ENCODE data around the gene GGT5.
"Not testable (repeated sequence)": the region's sequence is repeated elsewhere in the genome, so short reads cannot be mapped to it uniquely, and the experiment has no call there.

Gene GGT5

DNA sequence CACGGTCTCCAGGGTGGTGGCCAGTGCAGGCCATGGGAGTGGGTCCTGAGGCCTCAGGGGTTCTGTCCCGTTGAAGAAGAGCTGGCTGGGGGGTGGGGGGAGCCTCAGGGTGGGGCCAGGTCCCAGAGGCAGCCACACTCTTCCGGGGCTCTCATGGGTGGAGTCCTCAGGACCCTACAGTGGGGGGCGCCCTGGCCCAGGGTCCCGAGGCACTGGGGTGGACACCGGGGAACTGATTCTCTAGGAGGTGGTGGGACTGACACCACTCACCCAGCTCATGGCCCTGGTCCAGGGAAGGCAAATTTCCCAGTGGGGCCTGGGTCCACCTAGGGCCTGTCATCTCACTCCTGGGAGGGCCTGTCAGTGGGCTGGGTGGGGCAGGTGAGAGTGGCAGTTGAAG, 12.8 kb downstream of the GGT5 start:
- DNase-seq (ENCODE audit: low read depth), result no peak

DNA sequence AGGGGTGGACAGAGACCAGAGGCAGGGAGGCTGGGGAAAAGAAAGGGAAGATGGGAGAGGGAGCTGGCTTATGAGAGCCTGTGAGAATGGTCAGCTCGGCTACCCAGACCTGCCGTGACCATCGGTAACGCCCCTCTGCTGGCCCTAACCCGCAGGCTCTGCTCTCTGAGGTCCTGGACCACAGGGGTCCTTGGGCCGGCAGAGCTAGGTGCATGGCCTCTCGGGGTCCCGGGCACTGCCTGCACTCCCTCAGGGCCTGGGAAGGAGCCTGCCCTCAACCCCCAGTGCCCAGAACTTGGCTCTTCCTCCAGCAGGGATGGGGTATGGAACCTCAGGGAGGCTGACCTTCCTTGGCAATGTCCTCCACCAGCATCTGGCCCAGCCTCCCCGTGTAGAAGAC, 13.2 kb downstream of the GGT5 start:
- DNase-seq (ENCODE audit: low read depth), result no peak

DNA sequence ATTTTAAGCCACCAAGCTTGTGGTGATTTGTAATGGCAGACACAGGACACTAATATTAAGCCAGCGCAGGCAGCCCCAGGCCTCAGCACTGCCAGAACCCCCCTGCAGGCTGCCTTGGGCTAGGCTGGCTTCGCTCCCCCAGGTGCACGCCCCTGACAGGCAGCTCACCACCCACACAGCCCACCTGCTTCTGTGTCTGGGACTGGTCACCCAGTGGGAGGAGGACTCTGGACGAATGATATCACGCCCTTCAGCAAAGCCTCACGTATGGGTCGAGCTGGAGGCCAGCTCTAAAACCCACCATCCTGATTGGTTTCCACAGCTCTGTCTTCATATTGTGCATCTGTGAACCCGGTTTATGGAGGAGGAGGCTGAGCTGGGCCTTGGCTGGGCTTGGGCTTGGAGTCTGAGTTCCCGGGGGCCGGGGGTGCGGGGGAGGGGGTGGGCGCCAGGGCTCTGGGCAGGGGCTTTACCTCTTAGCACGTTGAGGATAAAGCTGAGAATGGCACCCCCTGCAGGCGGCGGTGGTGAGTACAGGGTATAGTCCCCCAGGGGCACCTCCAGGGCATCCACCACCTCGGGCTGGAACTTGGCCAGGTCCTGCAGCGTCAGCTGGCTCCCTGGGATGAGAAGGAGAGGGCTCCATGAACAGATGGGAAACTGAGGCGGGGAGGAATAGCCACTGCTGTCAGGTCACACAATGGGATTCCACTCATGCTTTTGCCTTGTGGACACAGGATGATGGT, 13.8 kb downstream of the GGT5 start:
- peak; percentile 40 for DNase-seq (ENCODE audit: low read depth)

DNA sequence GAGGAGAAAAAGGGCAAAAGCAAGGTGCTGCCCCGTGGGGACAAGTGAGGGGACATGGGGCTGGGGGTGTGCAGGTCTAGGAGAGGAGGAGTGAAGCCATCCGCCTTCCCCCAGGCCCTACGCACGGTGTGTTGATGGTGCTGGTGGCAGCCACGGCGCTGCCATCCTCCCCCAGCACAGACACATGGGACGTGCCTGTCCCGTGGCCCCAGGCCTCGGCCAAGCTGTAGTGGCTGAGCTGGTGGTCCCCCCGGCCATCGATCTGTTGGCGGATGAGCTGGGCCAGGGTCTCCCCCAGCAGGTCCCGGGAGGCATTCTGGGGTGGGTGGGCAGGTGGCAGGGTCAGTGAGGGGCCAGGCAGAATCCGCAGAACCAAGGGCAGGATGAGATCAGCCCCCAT, 18.9 kb downstream of the GGT5 start:
- DNase-seq (ENCODE audit: low read depth), result no peak

DNA sequence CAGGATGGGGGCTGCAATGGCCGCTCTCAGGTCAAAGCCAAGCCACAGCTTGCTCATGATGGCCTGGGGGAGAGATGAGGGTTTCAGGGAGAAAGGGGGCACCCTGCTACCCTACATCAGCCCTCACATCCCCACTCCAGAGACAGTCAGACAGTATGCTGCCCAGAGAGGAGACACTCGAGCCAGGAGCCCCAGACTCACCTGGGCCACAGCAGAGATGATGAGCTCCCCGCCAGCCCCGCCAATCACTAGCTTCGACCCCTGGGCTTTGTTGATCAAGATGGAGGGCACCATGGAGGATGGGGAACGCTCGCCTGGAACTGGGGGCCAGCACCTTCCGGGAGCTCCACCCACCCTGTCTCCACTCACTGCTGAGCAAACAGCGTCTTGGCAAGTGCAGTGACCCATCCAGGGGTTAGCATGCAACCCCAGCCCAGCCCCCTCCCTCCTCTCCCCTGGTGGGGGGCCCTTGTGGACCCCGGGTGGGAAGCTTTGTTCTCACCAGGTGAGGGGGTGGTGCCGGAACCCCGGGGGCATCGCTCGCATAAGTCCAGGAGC, 19.8 kb downstream of the GGT5 start:
- DNase-seq (ENCODE audit: low read depth), result no peak

DNA sequence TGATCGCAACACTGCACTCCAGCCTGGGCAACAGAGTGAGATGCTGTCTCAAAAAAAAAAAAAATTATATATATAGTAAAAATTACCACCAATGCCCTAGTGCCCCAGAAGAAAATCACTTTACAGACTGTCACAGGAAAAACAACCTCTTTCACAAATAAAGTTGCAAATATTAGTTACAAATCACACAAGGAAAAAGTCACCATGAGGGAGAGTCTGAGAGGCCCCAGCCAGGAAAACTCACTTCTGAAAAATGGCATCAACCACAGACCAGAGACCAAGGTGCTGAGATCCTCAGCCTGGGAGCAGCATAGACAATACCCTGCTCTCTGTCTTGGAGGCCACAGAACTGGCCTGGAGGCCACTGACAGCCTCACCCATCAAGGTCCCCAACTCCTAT, 20.4 kb downstream of the GGT5 start:
- DNase-seq (ENCODE audit: low read depth), result no peak

DNA sequence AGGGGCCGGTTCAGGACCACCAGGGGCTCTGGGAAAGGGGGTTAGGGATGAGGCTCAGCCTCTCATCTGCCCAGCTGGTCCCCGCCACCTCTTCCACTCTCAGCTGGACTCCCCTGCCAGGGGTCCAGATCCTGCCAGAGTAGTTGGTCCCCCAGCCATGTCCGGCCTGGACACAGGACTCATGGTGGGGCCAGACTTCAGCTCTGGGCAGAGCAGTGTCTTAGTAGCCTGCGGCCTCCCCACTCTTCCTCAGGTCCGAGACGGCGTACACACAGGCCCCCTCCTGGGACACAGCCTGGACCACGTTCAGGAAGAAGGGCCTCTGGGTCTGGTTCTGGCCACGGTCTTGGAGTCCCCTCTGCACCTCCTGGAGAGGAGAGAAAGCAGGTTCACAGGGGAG, 25.1 kb downstream of the GGT5 start:
- DNase-seq (ENCODE audit: low read depth), result no peak

DNA sequence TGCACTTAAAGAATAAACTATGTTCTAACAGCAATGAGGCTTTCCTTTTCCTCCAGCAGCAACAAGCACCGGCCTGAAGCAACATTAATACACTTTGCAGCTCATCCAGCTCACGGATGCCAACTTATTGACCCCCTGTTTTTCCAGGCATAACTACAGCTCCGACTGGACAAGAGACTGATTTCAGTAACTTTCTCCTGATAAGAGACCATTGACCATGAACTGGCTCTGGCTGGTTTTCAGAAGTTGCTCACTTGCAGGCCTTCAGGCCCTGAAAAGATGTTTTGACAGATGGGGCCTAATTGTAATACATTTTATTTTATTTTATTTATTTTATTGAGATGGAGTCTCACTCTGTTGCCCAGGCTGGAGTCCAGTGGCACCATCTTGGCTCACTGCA, 27.5 kb downstream of the GGT5 start:
- no peak for DNase-seq (ENCODE audit: low read depth)

DNA sequence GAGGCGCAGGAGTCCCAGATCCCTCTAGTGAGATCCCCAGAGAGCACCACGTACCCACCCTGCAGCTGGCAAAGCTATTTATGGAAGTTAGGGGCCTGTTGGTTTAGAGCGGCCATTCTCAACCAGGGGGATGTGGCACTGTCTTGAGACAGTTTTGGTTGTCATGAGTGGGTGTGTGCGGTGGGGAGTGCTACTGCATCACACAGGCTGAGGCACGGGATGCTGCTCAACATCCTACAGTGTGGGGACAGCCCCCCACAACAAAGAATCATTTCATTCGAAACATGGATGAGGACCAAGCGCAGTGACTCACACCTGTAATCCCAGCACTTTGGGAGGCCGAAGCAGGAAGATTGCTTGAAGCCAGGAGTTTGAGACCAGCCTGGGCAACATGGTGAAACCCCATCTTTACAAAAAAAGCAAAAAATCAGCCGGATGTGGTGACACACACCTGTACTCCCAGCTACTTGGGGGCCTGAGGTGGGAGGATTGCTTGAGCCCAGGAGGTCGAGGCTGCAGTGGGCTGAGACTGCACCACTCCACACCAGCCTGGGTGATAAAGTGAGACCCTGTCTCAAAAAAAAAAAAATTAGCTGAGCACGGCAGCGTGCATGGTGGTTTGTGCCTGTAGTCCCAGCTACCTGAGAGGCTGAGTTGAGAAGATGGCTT, 28.2 kb downstream of the GGT5 start:
- DNase-seq (ENCODE audit: low read depth), result no peak

DNA sequence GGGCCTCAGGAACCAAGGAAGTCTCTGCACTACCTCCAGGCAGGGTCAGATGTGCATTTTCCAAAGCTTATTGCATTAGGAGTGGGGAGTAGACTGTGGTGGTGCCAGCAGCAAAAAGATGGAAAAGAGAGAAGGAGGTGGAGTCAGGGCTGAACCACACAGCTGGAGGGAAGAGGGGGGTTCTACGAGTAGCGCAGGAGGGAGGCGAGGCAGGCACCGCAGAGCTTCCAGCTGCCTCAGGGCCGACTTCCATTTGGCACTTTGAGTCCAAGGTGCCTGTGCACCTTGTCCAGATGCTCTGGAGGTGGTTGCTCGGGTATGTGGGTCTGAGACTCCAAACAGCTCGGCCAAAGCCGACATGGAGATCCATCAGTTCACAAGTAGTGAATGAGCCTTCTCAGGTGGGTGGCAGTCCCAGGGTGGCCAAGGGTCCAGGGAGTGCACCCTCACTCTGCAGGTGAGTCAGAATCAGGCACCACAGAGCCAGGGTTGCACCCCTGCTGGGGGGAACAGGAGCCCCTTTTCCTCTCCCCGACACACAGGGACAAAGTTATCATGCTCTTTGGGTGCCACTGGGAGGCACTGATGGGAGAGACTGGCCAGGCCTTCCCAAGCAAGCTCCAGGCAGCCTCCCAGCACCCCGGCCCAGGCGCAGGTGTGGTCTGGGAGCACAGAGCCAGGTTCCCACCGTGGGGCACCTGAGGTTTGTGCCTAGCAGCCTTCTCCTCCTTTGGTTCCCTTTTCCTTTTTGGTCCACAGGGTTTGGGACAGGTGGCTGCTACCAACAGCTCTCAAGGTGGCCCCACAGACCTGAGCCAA, 30.2 kb downstream of the GGT5 start:
- DNase-seq (ENCODE audit: low read depth), result no peak

DNA sequence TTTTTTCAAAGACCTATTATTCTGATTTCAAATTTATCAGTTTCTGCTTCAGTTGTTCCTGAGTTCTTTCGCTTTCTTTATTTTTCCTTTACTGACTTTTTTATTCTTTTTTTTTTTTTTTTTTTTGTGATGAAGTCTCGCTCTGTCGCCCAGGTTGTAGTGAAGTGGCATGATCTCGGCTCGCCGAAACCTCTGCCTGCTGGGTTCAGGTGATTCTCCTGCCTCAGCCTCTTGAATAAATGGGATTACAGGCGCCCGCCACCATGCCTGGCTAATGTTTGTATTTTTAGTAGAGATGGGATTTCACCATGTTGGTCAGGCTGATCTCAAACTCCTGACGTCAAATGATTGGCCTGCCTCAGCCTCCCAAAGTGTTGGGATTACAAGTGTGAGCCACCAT, 31.8 kb downstream of the GGT5 start:
- DNase-seq (ENCODE audit: low read depth), result not testable (repeated sequence)

DNA sequence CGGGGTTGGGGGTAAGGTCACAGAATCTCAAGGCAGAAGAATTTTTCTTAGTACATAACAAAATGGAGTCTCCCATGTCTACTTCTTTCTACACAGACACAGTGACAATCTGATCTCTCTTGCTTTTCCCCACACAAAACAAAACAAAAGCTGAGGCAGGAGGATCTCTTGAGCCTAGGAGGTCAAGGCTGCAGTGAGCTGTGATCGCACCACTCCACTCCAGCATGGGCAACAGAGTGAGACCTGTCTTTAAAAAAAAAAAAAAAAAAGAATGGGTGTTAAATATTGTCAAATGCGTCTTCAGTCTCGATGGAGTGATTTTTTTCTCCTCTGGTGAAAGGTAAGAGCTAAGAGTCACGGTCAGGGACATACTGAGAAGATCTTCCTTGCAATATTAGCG, 33.2 kb downstream of the GGT5 start:
- not testable (repeated sequence) for DNase-seq (ENCODE audit: low read depth)

DNA sequence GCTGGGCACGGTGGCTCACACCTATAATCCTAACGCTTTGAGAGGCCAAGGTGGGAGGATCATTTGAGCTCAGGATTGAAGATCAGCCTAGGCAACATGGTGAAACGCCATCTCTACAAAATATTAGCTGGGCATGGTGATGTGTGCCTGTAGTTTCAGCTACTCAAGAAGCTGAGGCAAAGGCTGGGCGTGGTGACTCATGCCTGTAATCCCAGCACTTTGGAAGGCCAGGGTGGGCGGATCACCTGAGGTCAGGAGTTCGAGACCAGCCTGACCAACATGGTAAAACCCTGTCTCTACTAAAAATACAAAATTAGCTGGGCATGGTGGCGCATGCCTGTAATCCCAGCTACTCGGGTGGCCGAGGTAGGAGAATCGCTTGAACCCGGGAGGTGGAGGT, 34.5 kb downstream of the GGT5 start:
- DNase-seq (ENCODE audit: low read depth), result not testable (repeated sequence)

DNA sequence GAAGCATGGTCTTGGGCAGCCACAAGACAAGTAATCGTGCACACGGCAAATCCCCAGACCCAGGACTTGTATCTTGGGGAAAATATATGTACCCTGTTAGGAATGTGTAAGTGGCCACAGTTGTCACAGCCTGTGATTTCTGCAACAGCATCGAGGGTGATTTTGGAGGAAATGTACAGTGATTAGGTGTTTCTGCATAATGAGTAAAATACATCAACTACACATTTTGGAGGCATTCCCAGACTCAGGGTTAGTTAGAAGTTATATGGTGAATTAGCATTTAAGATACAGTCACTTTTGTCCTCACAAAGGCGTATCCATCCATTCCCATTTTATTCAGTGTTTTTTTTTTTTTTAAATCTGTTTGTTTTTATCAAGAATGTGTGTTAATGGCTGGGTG, 35.2 kb downstream of the GGT5 start:
- DNase-seq (ENCODE audit: low read depth), result no peak

DNA sequence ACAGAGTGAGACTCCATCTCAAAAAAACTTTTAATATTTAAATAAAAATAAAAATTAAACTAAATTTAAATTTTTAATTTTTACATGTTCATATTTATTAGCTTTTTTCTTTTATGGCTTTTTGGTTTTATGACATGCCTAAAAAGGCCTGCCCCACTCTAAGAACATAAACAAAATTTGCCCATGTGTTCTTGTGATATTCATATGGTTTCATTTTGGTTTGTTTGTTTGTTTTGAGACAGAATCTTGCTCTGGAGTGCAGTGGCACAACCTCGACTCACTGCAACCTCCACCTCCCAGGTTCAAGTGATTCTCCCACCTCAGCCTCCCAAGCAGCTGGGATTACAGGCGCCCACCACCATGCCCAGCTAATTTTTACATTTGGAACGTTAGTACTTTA, 35.9 kb downstream of the GGT5 start:
- DNase-seq (ENCODE audit: low read depth), result no peak

DNA sequence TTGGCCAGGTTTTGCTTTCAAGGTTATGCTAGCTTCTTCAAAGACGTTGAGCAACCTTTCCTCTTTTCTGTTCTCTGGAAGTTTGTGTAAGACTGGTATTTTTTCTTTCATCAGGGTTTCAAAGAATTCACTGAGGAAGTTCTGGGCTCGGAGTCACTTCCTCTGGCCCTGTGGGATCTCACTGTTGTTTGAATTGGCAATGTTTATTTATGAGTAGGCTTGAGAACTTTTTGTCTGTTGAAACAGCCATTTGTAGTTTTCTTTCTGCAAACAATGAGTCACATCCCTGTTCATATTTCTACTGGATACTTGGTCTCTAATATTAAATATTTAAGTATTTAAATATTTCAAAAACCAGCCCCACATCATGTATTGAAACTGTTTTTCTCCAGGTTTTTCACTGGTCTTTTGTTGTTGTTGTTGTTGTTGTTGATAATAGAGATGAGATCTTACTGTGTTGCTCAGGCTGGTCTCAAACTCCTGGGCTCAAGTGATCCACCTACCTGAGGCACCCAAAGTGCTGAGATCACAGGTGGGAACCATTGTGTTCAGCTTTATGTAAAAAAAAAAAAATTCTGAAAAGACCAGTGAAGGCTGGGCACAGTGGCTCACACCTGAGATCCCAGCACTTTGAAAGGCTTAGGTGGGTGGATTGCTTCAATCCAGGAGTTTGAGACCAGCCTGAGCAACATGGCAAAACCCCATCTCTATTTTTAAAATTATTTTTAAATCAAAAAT, 36.7 kb downstream of the GGT5 start:
- no peak for DNase-seq (ENCODE audit: low read depth)

DNA sequence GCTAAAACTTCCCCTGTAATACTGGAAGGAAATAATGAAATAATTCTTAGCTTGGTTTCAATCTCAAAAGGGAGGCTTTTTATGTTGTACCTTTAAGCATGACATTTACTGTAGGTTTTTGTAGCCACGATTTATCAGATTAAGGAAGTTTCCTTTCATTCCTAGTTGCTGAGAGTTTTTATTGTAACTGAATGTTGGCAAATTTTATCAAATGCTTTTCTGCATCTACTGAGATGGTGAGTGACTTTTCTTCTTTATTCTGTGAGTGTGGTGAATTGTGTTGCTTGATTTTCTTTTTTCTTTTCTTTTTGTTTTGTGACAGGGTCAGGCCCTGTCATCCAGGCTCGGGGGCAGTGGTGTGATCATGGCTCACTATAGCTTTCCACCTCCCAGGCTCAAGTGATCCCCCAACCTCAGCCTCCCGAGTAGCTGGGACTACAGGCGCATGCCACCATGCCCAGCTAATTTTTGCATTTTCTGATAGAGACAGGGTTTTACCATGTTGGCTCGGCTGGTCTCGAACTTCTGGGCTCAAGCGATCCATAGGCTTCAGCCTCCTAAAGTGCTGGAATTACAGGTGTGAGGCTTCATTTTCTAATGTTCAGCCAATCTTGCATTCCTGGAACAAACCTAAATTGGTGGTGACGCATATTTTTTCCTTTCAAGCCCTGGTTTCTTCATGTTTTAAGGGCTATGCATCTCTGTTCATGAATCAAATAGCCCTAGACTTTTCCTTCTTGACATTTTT, 37.4 kb downstream of the GGT5 start:
- no peak for DNase-seq (ENCODE audit: low read depth)

DNA sequence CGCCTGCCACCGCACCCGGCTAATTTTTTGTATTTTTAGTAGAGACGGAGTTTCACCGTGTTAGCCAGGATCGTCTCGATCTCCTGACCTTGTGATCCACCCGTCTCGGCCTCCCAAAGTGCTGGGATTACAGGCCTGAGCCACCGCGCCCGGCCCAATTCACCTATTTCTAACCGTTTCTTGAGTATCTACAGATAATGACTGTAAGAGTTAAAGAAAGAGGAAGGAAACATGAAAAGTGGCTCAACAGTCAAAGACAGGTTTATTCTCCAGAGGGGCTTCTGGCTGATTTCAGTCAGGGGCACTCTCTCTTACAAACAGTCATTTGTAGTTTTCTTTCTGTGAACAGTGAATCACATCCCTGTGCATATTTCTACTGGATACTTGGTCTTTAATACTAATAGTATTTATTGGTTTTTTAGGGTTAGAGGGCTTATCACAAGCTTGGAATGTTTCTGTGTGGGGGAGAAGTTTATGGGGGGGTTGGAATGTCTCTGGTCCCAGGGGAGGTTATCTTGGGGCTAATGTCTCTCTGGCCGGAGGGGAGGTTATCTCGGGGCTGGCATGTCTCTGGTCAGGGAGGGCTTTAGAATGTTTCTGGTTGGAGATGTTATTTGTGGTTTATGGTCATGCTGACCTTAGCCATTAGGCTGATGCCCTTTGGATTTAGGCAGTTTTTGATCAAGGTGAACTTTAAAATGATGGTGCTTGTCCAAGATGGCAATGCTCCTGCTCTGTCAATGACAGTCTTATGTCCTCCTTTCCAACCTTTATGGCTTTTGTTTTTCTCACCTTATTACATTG, 38.2 kb downstream of the GGT5 start:
- not testable (repeated sequence) for DNase-seq (ENCODE audit: low read depth)

DNA sequence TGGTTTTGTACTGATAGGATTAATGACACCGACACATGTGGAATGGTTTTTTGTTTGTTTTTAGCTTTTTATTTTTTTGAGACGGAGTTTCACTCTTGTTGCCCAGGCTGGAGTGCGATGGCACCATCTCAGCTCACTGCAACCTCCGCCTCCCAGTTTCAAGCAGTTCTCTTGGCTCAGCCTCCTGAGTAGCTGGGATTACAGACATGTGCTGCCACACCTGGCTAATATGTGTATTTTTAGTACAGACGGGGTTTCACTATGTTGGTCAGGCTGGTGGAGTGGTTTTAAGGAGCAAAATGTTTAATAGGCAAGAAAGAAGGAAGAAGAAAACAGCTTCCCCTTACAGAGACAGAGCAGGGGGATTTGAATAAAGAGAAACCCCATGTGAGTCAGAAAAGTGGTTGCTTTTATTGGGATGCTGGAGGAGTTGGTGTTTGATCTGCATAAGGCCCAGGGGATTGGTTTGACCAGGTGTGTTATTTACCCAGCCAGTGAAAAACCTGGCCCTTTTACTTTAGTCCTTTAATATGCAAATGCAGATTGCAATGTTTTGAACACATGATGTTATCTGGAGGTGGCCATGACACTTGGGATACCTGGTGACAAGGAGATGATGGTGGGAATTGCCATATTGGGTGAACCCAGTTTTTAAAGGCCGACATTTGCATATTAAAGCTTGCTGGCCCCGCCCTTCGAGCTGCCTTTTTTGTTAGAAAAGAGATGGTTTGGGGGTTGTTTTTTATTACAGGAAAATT, 39.3 kb downstream of the GGT5 start:
- no peak for DNase-seq (ENCODE audit: low read depth)

DNA sequence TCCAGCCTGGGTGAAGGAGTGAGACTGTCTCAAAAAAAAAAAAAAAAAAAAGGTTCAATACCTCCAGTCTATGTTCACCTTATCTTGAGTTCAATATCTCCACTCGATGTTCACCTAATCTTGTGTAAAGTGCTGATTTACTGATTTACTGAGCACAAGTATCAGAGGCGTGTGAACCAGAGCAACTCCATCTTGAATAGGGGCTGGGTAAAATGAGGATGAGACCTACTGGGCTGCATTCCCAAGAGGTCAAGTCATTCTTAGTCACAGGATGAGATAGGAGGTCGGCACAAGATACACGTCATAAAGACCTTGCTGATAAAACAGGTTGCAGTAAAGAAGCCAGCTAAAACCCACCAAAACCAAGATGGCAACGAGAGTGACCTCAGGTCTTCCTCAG, 41.0 kb downstream of the GGT5 start:
- not testable (repeated sequence) for DNase-seq (ENCODE audit: low read depth)
